ENCODE data around the gene RAB7A.
A peak's percentile ranks its signal among the peaks of the same experiment; 100 is the strongest.
"Not testable (repeated sequence)": the region's sequence is repeated elsewhere in the genome, so short reads cannot be mapped to it uniquely, and the experiment has no call there.

RAB7A gene

DNA sequence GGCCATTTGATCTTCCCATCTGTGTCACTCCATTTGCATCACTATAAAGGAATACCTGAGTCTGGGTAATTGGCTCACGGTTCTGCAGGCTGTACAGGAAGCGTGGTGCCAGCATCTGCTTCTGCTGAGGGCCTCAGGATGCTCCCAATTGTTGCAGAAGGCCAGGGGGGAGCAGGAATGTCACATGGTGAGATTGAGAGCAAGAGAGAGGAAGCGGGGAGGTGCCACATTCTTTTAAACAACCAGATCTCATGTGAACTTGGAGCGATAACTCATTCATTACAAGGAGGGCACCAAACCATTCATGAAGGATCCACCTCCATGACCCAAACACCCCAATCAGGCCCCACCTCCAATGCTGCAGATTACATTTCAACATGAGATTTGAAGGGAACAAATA lies 13.1 kb upstream of the RAB7A start:
- no peak for DNase-seq (ENCODE audit: low spot score)

DNA sequence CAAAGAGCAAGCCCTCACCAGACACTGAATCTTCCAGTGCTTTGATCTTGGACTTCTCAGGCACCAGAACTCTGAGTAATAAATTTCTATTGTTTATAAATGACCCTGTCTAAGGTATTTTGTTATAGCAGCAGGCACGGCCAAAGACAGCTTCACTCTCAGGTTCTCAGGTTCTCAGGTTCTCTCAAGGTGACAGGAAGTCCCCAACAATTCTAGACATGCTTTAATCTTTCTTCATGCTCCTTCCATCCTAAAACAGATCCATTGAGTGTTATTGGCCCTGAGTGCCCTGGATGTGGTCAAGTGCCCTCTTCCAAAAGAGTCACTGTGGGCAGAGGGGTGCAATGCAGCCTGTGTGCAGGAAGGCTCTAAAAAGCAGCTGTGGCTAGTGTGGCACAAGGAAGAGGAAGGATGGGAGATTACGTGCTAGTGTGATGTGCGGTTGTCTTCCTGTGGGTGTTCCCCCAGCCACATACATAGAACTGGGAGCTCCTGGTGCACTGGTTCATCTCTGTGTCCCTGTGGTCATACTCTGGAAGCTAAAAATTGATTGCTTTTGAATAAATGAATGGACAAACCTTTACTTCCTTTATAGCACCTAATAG lies 11.0 kb upstream of the RAB7A start:
- no peak for DNase-seq (ENCODE audit: low spot score)

DNA sequence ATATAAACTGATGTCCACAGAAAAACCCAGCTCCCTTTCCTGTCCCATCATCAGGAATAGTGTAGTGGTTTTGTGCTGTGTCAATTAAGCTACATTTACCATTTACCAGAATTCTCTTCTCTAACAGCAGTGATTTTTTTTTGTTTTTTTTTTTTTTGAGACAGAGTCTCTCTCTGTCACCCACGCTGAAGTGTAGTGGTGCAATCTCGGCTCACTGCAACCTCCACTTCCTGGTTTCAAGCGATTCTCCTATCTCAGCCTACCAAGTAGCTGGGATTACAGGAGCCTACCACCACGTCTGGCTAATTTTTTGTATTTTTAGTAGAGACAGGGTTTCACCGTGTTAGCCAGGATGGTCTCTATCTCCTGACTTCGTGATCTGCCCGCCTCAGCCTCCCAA lies 7.1 kb upstream of the RAB7A start:
- DNase-seq (ENCODE audit: low spot score) = not testable (repeated sequence)

DNA sequence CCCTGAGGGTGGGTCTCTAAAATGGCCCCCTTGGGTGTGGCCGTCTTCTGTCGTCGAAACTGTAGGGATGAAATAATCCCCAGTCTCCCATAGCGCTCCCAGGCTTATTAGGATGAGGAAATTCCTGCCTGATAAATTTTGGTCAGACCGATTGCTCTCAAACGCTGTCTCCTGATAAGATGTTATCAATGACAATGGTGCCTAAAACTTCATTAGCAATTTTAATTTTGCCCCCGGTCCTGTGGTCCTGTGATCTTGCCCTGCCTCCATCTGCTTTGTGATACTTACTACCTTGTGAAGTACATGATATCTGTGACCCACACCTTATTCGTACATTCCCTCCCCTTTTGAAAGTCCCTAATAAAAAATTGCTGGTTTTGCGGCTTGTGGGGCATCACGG lies 5.1 kb upstream of the RAB7A start:
- no peak for DNase-seq (ENCODE audit: low spot score)

- DNase-seq (ENCODE audit: low spot score) = no peak
These were observed 2.5 kb upstream of the RAB7A start for GRCh38 chr3:128723477-128723876.

- no peak for DNase-seq (ENCODE audit: low spot score)
These were observed 398 bp upstream of the RAB7A start for GRCh38 chr3:128725547-128726022.

DNA sequence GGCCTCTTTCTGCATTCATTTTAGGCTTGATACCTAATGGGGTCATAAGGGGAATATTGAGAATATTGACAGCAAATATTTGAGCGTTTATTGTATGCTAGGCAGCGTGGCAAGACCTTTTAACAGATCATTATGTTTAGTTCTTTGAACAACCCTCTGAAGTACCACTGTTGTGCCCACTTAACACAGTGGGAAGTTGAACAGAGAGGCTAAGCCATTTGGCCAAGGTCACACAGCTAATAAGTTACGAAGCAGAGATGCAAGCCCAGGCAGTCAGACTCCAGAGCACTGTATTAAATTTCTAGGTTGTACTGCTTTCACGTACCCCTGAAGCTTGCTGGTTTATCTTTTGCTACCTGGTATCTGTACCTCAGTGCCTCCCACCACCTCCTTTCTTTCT lies 1.1 kb downstream of the RAB7A start:
- no peak for DNase-seq (ENCODE audit: low spot score)

- DNase-seq (ENCODE audit: low spot score) = no peak
These were observed 1.5 kb downstream of the RAB7A start for GRCh38 chr3:128727485-128727884.

DNA sequence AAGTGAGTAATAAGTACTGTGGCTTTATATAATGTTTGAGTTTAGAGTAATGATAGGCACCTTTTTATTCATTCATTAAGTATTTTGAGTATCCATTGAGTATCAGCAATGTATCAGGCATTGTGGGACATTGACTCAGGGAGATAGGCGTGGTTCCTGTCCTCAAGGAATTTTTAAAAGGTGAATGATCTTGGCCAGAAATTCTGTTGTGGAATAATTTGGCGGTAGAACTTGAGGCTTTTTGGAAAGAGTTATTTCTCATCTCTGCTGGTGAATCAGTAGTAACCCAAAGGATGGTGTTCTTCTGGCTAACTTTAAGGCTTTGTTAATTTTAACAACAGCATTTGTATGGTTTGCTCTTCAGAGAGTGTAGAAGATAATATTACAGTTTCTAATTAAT lies 2.0 kb downstream of the RAB7A start:
- DNase-seq (ENCODE audit: low spot score) = no peak

DNA sequence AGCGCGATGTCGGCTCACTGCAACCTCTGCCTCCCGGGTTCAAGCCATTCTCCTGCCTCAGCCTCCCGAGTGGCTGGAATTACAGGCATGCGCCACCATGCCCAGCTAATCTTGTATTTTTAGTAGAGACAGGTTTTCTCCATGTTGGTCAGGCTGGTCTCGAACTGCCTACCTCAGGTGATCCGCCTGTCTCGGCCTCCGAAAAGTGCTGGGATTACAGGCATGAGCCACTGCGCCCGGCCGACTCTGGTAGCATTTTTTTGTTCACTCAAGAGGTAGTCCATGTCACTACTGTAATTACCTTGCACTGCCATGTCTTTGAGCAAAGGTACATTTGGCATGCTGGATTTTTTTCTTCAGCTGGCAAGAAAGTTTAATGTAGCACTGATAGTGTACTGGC lies 2.5 kb downstream of the RAB7A start:
- DNase-seq (ENCODE audit: low spot score) = not testable (repeated sequence)

- DNase-seq (ENCODE audit: low spot score) = no peak
These were observed 4.5 kb downstream of the RAB7A start for GRCh38 chr3:128730471-128730870.

DNA sequence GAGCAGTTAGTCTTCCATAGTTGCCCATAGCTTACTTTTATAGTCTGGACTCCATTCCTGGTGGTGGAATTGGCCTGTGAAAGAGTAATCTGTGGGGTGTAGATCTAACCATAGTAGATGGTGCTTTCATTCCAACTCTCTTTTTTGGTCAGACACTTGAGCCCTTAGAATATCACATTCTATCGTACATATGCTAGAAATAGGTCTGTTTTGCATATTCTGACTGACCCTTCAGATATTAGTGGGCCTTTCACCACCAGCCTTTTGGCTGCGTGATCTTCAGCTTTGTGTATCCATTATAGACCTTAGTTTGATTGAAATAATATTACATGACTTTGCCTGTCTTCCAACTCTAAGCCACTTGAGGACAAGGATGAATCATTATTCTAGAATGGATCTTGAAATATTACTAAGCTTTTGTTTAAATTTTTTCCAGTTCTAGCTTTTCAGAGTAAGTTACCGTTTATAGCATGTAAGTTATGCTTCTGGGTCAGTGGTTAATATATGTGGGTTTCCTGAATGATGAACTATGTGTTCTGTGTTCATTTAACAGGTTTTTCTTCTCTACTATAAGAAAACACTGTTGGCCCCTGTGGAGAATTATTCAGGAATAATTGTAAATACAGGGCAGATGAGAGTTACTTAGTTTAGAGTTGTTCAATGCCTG lies 8.7 kb downstream of the RAB7A start:
- no peak for DNase-seq (ENCODE audit: low spot score)

GRCh38 chr3:128735287-128735686 lies 9.3 kb downstream of the RAB7A start:
- DNase-seq (ENCODE audit: low spot score) = no peak

GRCh38 chr3:128735884-128736283 lies 9.9 kb downstream of the RAB7A start:
- no peak for DNase-seq (ENCODE audit: low spot score)

- peak; percentile 49 for DNase-seq (ENCODE audit: low spot score)
These were observed 10.6 kb downstream of the RAB7A start for GRCh38 chr3:128736601-128737000.

GRCh38 chr3:128740621-128741020 lies 14.6 kb downstream of the RAB7A start:
- DNase-seq (ENCODE audit: low spot score) = no peak

- DNase-seq (ENCODE audit: low spot score) = no peak
These were observed 17.0 kb downstream of the RAB7A start for GRCh38 chr3:128742821-128743594.

DNA sequence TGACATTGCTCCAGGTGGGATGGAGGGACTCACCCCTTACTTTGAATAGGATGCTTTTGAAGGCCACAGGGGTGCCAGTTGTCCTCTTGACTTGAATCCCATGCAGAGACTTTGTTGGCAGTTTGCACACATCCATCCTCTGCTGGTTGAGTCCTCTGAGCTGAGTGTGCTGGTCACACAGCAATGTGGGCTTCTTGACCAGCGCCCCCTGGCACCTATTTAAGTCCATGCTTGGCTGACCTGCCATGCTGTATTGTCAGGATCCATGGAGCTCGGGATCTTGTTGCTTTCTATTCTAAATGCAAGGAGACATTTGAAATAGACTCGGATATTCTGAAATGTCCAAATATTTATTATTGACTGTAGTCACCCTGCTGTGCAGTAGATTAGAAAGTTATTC lies 19.8 kb downstream of the RAB7A start:
- no peak for DNase-seq (ENCODE audit: low spot score)

GRCh38 chr3:128746881-128747280 lies 20.9 kb downstream of the RAB7A start:
- no peak for DNase-seq (ENCODE audit: low spot score)

DNA sequence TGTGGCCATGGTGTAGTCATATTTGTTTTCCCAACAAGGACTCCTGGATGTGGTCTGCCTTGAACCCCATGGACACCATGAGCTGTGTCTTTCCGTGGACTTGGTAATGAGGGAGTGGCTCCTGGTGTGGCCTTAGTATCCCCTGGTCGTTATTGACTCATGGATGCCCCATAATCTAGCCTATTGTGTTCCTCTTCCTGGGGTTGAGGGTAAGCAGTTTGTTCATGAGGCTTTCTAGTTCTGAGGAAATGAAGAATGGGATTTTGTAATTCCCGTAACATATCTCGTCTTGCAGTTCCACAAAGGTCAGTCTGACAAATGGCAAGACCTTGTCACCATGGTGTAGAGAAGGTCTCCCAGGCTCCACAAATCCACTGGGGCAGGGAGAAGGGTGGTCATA lies 22.6 kb downstream of the RAB7A start:
- DNase-seq (ENCODE audit: low spot score) = no peak

DNA sequence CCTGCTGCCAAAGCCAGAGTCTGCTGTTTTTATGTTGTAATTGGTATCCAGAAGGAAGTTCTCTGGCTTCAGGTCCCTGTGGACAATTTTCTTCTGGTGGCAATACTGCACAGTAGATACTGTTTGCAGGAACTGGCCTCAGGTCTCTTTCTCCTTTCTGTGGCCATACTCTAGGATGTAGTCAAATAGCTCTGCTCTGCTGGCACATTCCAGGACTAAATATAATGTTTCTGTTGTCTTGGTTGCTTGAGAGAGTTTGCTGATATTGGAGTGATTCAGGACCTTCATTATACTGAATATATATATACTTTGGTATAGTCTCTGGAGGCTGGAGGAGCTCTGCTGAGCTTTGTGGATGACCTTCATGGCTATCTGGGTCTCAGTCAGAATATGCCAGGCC lies 23.1 kb downstream of the RAB7A start:
- DNase-seq (ENCODE audit: low spot score) = no peak

GRCh38 chr3:128749561-128749960 lies 23.6 kb downstream of the RAB7A start:
- DNase-seq (ENCODE audit: low spot score) = not testable (repeated sequence)

DNA sequence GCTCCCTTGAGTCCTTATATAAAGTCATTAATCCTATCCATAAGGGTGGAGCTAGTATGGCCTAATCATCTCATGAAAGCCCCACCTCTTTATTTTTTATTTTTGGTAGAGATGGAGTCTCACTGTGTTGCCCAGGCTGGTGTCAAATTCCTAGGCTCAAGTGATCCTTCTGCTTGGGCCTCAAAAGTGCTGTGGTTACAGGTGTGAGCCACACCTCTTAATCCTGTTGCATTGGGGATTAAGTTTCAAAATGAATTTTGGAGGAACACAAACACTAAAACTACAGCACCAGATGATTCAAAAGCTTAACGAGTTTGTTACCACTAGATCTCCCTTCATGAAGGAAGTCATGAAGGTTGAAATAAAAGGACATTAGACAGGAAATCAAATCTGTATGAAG lies 27.7 kb downstream of the RAB7A start:
- DNase-seq (ENCODE audit: low spot score) = no peak

Measured in AG08396 (cell line).